HCT116 (cell line): ENCODE data around the gene L1CAM. TPM values are rescaled to one million over a fixed set of nuclear protein-coding genes. Genes with fewer than 3 reads are reported as not detected.

ENCODE experiments used
- ATAC-seq: fragments of 200-7000 bp; cut with Tn5 transposase; 2 replicates; pipeline ENCODE4 v1.9.1; 2020; ENCODE audit warnings: mild to moderate bottlenecking, moderate library complexity
- BruUV-seq: library from RNA; stranded (reverse); fragments of 400-500 nt; replicated peaks from 2 replicates; lab custom pipeline; 2021; lab: Mats Ljungman, UMichigan
- CTCF ChIA-PET: fragments of 300-600 bp; sonication (Branson Sonifier 250); formaldehyde crosslinking; loops from one replicate; lab custom pipeline; 2021; ENCODE audit warnings: antibody characterized with exemption; lab: Charles Lee
- POLR2A ChIA-PET: fragments of 300-600, 350-600 bp; sonication (Branson Sonifier 250); formaldehyde crosslinking; loops from one replicate; lab custom pipeline; 2021; ENCODE audit warnings: antibody characterized with exemption; lab: Charles Lee
- RAD21 ChIA-PET, 2 experiments: fragments of 300-600 bp; sonication (Branson Sonifier 250); formaldehyde crosslinking; loops; one replicate each; lab custom pipeline; 2023; ENCODE audit warnings: low total read pairs in 2 of 2; ENCODE audit not compliant: uncharacterized antibody in 2 of 2, unreplicated experiment in 2 of 2, low non-redundant PET in 1 of 2; lab: Charles Lee
- DNase-seq: peaks from one replicate; pipeline ENCODE4 v3.0.0-alpha.2; 2010; ENCODE audit warnings: low read depth, low spot score
- H2AFZ ChIP-seq: fragments of 200-600 bp; shearing (Covaris generic), sonication (generic); 2 replicates; pipeline ENCODE4 v1.6.1; 2017; ENCODE audit warnings: low read depth, mixed run types, mixed read lengths, antibody characterized with exemption, low read length; ENCODE audit not compliant: poor library complexity, severe bottlenecking
- H3K27ac ChIP-seq: 2 replicates; pipeline ENCODE4 v1.5.1; 2012; ENCODE audit warnings: low read depth, low read length
- H3K27me3 ChIP-seq: fragments of 200-600 bp; sonication (generic); 2 replicates; pipeline ENCODE4 v1.6.1; 2016; ENCODE audit warnings: mixed run types, low read length, mixed read lengths; ENCODE audit not compliant: insufficient read depth
- H3K36me3 ChIP-seq, 2 experiments: fragments of 200-500 bp in 1 of 2; fragments of 200-600 bp in 1 of 2; sonication (Bioruptor generic) in 1 of 2; sonication (generic) in 1 of 2; 2 replicates each; pipeline versions ENCODE4 v1.5.1 to v1.6.1; 2014 to 2016; ENCODE audit warnings: low read length in 2 of 2, inconsistent platforms in 1 of 2, mixed read lengths in 1 of 2, mixed run types in 1 of 2; ENCODE audit not compliant: insufficient read depth in 2 of 2, control insufficient read depth in 1 of 2
- H3K4me1 ChIP-seq, 2 experiments: fragments of 200-600 bp in 1 of 2; sonication (generic) in 1 of 2; 2 replicates each; pipeline versions ENCODE4 v1.5.1 to v1.6.1; 2012 to 2017; ENCODE audit warnings: low read length in 2 of 2, inconsistent platforms in 1 of 2, mild to moderate bottlenecking in 1 of 2, mixed read lengths in 1 of 2, mixed run types in 1 of 2, moderate library complexity in 1 of 2; ENCODE audit not compliant: insufficient read depth in 2 of 2, control insufficient read depth in 1 of 2
- H3K4me2 ChIP-seq: fragments of 200-600 bp; sonication (generic); 2 replicates; pipeline ENCODE4 v1.6.1; 2017; ENCODE audit warnings: mixed run types, low read length, mixed read lengths
- H3K4me3 ChIP-seq, 2 experiments: fragments of 200-600 bp in 1 of 2; sonication (generic) in 1 of 2; replicated peaks in 1 of 2; 2 replicates each; pipeline ENCODE4 v1.5.1; 2011 to 2016; ENCODE audit warnings: low read length in 2 of 2, control low read depth in 1 of 2, low read depth in 1 of 2, mild to moderate bottlenecking in 1 of 2, mixed read lengths in 1 of 2, mixed run types in 1 of 2
- H3K79me2 ChIP-seq: fragments of 200-600 bp; sonication (generic); 2 replicates; pipeline ENCODE4 v1.6.1; 2017; ENCODE audit warnings: mild to moderate bottlenecking, mixed run types, low read length, moderate library complexity, mixed read lengths; ENCODE audit not compliant: insufficient read depth
- H3K9ac ChIP-seq: fragments of 200-600 bp; sonication (generic); 2 replicates; pipeline ENCODE4 v1.6.1; 2016; ENCODE audit warnings: low read length, mixed read lengths
- H3K9me2 ChIP-seq: fragments of 200-600 bp; sonication (generic), shearing (Covaris generic); 2 replicates; pipeline ENCODE4 v1.6.1; 2017; ENCODE audit warnings: mixed run types, mild to moderate bottlenecking, moderate library complexity; ENCODE audit not compliant: insufficient read depth
- H3K9me3 ChIP-seq, 2 experiments: fragments of 200-500 bp in 1 of 2; fragments of 200-600 bp in 1 of 2; sonication (Bioruptor generic) in 1 of 2; sonication (generic) in 1 of 2; 2 replicates each; pipeline ENCODE4 v1.6.1; 2014 to 2017; ENCODE audit warnings: low read length in 2 of 2, mixed read lengths in 2 of 2, inconsistent platforms in 1 of 2, low read depth in 1 of 2, mild to moderate bottlenecking in 1 of 2, mixed run types in 1 of 2, moderate library complexity in 1 of 2; ENCODE audit not compliant: control insufficient read depth in 1 of 2, insufficient read depth in 1 of 2
- H4K20me1 ChIP-seq: fragments of 200-600 bp; sonication (generic), shearing (Covaris generic); 2 replicates; pipeline ENCODE4 v1.6.1; 2017; ENCODE audit warnings: mixed run types, mild to moderate bottlenecking, moderate library complexity; ENCODE audit not compliant: insufficient read depth
- ELF1 ChIP-seq: IDR thresholded peaks from 2 replicates; pipeline ENCODE4 v1.6.1; 2012; ENCODE audit warnings: low read depth, borderline replicate concordance
- FOSL1 ChIP-seq: IDR thresholded peaks from 2 replicates; pipeline ENCODE4 v1.6.1; 2012; ENCODE audit warnings: low read depth
- SIN3A ChIP-seq: IDR thresholded peaks from 2 replicates; pipeline ENCODE4 v1.6.1; 2012; ENCODE audit warnings: low read depth
- ZFX ChIP-seq: fragments of 450-650 bp; IDR thresholded peaks from 2 replicates; pipeline ENCODE4 v1.6.1; 2017
- ZNF274 ChIP-seq: fragments of 200-500 bp; sonication (Bioruptor generic); IDR thresholded peaks from 2 replicates; pipeline ENCODE4 v1.6.1; 2014; ENCODE audit warnings: mild to moderate bottlenecking, low read depth, low read length, inconsistent platforms
- intact Hi-C: fragments of 100-400 bp; cut with micrococcal nuclease; formaldehyde crosslinking; loops from 2 replicates; pipeline ENCODE4 v1.10.0; 2022
- total RNA-seq: library from RNA; stranded (reverse); gene quantifications from one replicate; pipeline ENCODE4 v1.2.1, GENCODE V29; 2021; ENCODE audit not compliant: unreplicated experiment
- TF ChIP-seq, protein P1 (sequence below): IDR thresholded peaks from 2 replicates; pipeline ENCODE4 v1.6.1; 2012
- TF ChIP-seq, protein P2 (sequence below): IDR thresholded peaks from 2 replicates; pipeline ENCODE4 v1.6.1; 2012; ENCODE audit warnings: low read depth

The L1CAM gene
- total RNA-seq, 1 experiment from 2014 or later: 14.8 TPM

DNA sequence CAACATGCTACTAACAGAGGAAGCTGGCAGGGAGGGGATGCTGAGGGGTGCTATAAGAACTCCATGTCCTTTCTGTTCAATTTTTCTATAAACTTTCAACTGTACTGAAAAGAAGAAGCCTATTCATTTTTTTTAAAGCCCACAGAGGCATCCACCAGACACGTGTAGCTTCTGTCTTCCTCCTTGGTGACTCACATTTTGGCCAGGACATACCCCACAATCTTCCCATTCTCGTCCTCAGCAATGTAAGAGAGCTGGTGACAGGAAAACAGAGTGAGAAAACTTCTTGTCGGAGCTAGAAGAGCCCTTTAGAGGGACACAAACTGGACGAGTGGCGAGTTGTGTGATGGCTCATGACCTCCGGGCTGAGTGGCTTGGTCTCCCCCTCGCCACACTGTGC is 47.8 kb upstream of the L1CAM start:
- H3K79me2 ChIP-seq: peaks cover 30% of the 10 kb centered on the region
- no peak overlapping the region for H2AFZ ChIP-seq
- CTCF ChIA-PET: no interaction called here
- peak overlapping the region; percentile 81 for H3K9ac ChIP-seq
- no peaks in the 10 kb centered on the region for H3K27me3 ChIP-seq
- RAD21 ChIA-PET: no interaction called here
- ATAC-seq (no peak), DNase-seq (no peak)
- POLR2A ChIA-PET: no interaction called here
- H3K9me3 ChIP-seq: no peaks in the 10 kb centered on the region
- H3K36me3 ChIP-seq: peaks cover 0 to 5% of the 10 kb centered on the region in 2 experiments; a peak in 2 of 4 replicates
- peaks cover 14 to 24% of the 10 kb centered on the region in 2 experiments for H3K4me1 ChIP-seq
- H3K4me2 ChIP-seq: peak overlapping the region; percentile 79
- H3K27ac ChIP-seq: peak overlapping the region; percentile 74
- TF ChIP-seq, protein P1, sequence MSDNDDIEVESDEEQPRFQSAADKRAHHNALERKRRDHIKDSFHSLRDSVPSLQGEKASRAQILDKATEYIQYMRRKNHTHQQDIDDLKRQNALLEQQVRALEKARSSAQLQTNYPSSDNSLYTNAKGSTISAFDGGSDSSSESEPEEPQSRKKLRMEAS: no peak
- no peak for TF ChIP-seq SIN3A
- no peak for TF ChIP-seq ZFX
- TF ChIP-seq, protein P2, sequence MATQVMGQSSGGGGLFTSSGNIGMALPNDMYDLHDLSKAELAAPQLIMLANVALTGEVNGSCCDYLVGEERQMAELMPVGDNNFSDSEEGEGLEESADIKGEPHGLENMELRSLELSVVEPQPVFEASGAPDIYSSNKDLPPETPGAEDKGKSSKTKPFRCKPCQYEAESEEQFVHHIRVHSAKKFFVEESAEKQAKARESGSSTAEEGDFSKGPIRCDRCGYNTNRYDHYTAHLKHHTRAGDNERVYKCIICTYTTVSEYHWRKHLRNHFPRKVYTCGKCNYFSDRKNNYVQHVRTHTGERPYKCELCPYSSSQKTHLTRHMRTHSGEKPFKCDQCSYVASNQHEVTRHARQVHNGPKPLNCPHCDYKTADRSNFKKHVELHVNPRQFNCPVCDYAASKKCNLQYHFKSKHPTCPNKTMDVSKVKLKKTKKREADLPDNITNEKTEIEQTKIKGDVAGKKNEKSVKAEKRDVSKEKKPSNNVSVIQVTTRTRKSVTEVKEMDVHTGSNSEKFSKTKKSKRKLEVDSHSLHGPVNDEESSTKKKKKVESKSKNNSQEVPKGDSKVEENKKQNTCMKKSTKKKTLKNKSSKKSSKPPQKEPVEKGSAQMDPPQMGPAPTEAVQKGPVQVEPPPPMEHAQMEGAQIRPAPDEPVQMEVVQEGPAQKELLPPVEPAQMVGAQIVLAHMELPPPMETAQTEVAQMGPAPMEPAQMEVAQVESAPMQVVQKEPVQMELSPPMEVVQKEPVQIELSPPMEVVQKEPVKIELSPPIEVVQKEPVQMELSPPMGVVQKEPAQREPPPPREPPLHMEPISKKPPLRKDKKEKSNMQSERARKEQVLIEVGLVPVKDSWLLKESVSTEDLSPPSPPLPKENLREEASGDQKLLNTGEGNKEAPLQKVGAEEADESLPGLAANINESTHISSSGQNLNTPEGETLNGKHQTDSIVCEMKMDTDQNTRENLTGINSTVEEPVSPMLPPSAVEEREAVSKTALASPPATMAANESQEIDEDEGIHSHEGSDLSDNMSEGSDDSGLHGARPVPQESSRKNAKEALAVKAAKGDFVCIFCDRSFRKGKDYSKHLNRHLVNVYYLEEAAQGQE: no peak
- no peak for TF ChIP-seq ZNF274
- TF ChIP-seq ELF1: no peak
- no peak for TF ChIP-seq FOSL1
- intact Hi-C loops: no loop called here
- BruUV-seq: no TSS peak
- peak overlapping the region; percentile 71 to 77 for H3K4me3 ChIP-seq
- H3K9me2 ChIP-seq: no peaks in the 10 kb centered on the region
- no peaks in the 10 kb centered on the region for H4K20me1 ChIP-seq
